Mesenchymal stem cell (in vitro differentiated cells and primary cell): ENCODE measurements around the gene APOA5.
A peak's percentile ranks its signal among the peaks of the same experiment; 100 is the strongest.

Experiments used
- DNase-seq: peaks from one replicate; pipeline ENCODE4 v3.0.0-alpha.2; 2013
- H2AFZ ChIP-seq: one replicate; pipeline ENCODE4 v1.6.1; 2013; ENCODE audit warnings: low read depth, mild to moderate bottlenecking, control low read depth, inconsistent platforms, low read length, moderate library complexity
- H2AK5ac ChIP-seq: 2 replicates; pipeline ENCODE4 v1.6.1; 2013; ENCODE audit warnings: low read length, moderate library complexity, mild to moderate bottlenecking, inconsistent platforms; ENCODE audit not compliant: severe bottlenecking
- H2BK120ac ChIP-seq: one replicate; pipeline ENCODE4 v1.6.1; 2013; ENCODE audit warnings: low read depth, mild to moderate bottlenecking, inconsistent platforms, low read length, moderate library complexity
- H2BK12ac ChIP-seq, 2 experiments: one replicate each; pipeline ENCODE4 v1.6.1; 2013; ENCODE audit warnings: inconsistent platforms in 2 of 2, low read length in 2 of 2, mild to moderate bottlenecking in 2 of 2, moderate library complexity in 2 of 2, control low read depth in 1 of 2
- H2BK15ac ChIP-seq: one replicate; pipeline ENCODE4 v1.6.1; 2013; ENCODE audit warnings: mild to moderate bottlenecking, low read depth, inconsistent platforms; ENCODE audit not compliant: poor library complexity, severe bottlenecking
- H2BK5ac ChIP-seq: 2 replicates; pipeline ENCODE4 v1.6.1; 2013; ENCODE audit warnings: low read depth, mild to moderate bottlenecking, low read length, control low read depth, inconsistent platforms; ENCODE audit not compliant: poor library complexity, severe bottlenecking
- H3K14ac ChIP-seq, 2 experiments: one replicate each; pipeline ENCODE4 v1.6.1; 2013; ENCODE audit warnings: inconsistent platforms in 2 of 2, low read length in 2 of 2, control low read depth in 1 of 2, mild to moderate bottlenecking in 1 of 2, moderate library complexity in 1 of 2
- H3K18ac ChIP-seq, 2 experiments: one replicate each; pipeline ENCODE4 v1.6.1; 2013; ENCODE audit warnings: inconsistent platforms in 2 of 2, low read length in 2 of 2, control low read depth in 1 of 2, low read depth in 1 of 2, mild to moderate bottlenecking in 1 of 2
- H3K23ac ChIP-seq, 2 experiments: one replicate each; pipeline ENCODE4 v1.6.1; 2013; ENCODE audit warnings: inconsistent platforms in 2 of 2, low read length in 2 of 2, mild to moderate bottlenecking in 2 of 2, moderate library complexity in 2 of 2, control low read depth in 1 of 2
- H3K27ac ChIP-seq: 2 replicates; pipeline ENCODE4 v1.5.1; 2013; ENCODE audit warnings: mild to moderate bottlenecking, moderate library complexity, low read length, control low read depth, inconsistent platforms; ENCODE audit not compliant: poor library complexity, severe bottlenecking
- H3K27me3 ChIP-seq, 2 experiments: 2 replicates each; pipeline versions ENCODE4 v1.6.1 to v1.7.0; 2013; ENCODE audit warnings: low read length in 2 of 2, mild to moderate bottlenecking in 2 of 2, moderate library complexity in 2 of 2, control low read depth in 1 of 2, inconsistent platforms in 1 of 2; ENCODE audit not compliant: control insufficient read depth in 1 of 2, insufficient read depth in 1 of 2
- H3K36me3 ChIP-seq, 2 experiments: 2 replicates each; pipeline versions ENCODE4 v1.6.1 to v1.7.0; 2013; ENCODE audit warnings: low read length in 2 of 2, control low read depth in 1 of 2, inconsistent platforms in 1 of 2, low read depth in 1 of 2, mild to moderate bottlenecking in 1 of 2; ENCODE audit not compliant: insufficient read depth in 2 of 2, control insufficient read depth in 1 of 2
- H3K4ac ChIP-seq, 2 experiments: one replicate each; pipeline ENCODE4 v1.6.1; 2013; ENCODE audit warnings: inconsistent platforms in 2 of 2, low read length in 2 of 2, mild to moderate bottlenecking in 2 of 2, moderate library complexity in 2 of 2, control low read depth in 1 of 2, low read depth in 1 of 2
- H3K4me1 ChIP-seq: 2 replicates; pipeline ENCODE4 v1.6.1; 2013; ENCODE audit warnings: low read depth, low read length, control low read depth; ENCODE audit not compliant: control insufficient read depth, insufficient read depth
- H3K4me2 ChIP-seq: 2 replicates; pipeline ENCODE4 v1.6.1; 2013; ENCODE audit warnings: low read length, mild to moderate bottlenecking, inconsistent platforms; ENCODE audit not compliant: poor library complexity, severe bottlenecking
- H3K4me3 ChIP-seq, 2 experiments: 2 replicates each; pipeline versions ENCODE4 v1.5.1 to v1.7.0; 2013; ENCODE audit warnings: low read length in 2 of 2, mild to moderate bottlenecking in 2 of 2, control low read depth in 1 of 2, low read depth in 1 of 2; ENCODE audit not compliant: insufficient read depth in 1 of 2
- H3K79me1 ChIP-seq: replicated peaks from 2 replicates; pipeline ENCODE4 v1.6.1; 2013; ENCODE audit warnings: mild to moderate bottlenecking, control low read depth, low read length, inconsistent platforms; ENCODE audit not compliant: poor library complexity, severe bottlenecking
- H3K9ac ChIP-seq: 2 replicates; pipeline ENCODE4 v1.7.0; 2013; ENCODE audit warnings: mild to moderate bottlenecking, low read length, moderate library complexity
- H3K9me3 ChIP-seq: 2 replicates; pipeline ENCODE4 v1.7.0; 2013; ENCODE audit warnings: mild to moderate bottlenecking, low read length; ENCODE audit not compliant: control insufficient read depth
- H4K8ac ChIP-seq: one replicate; pipeline ENCODE4 v1.6.1; 2013; ENCODE audit warnings: inconsistent platforms, mild to moderate bottlenecking, low read length, moderate library complexity
- H4K91ac ChIP-seq: one replicate; pipeline ENCODE4 v1.6.1; 2013; ENCODE audit warnings: mild to moderate bottlenecking, low read length, inconsistent platforms
- WGBS: methylation state at CpG from one replicate; pipeline ENCODE4 v1.1.7; 2013; ENCODE audit warnings: mixed read lengths; 5-methylcytosine and 5-hydroxymethylcytosine counted together

The APOA5 gene

DNA sequence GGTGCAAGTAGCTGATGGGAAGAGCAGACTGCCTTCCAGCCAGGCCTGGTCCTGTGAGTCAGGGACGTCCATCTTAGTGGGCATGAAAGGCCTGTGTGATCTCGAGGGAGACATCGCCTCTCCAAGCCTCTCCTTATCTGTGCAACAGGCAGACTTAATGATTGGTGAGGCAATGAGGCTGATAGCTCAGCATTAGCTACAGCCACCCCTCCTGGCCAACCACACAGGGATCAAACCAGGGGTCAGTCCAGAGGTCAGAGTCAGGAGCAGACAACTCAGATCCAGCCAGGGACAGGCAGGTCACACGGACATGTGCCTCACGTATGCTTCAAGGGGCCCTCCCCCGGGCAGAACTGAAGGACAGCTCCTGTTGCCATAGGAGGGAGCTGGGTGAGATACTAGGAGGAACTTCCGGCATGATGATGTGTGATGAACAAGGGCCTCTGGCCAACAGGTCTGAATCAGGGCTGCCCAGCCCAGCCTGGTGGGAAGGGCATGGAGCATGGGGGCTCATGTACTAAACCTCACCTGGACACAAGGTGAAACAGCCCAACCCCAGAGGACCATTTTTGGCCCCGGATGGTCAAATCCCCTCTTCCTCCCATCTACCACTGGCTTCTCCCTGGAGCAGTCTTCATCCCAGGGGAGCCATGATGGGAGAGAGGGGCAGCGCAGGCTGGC, 35.2 kb upstream of the APOA5 start:
- H2AK5ac ChIP-seq, result no peak overlapping the region
- H2AFZ ChIP-seq, result no peak overlapping the region
- H3K14ac ChIP-seq, result peak overlapping the region in 1 of 2 experiments; percentile 44
- no peak overlapping the region for H2BK12ac ChIP-seq
- no peaks in the 10 kb centered on the region for H3K36me3 ChIP-seq
- H4K8ac ChIP-seq, result no peak overlapping the region
- H3K4me1 ChIP-seq, result peaks cover 5% of the 10 kb centered on the region
- no peak overlapping the region for H3K27ac ChIP-seq
- no peak overlapping the region for H3K4me2 ChIP-seq
- H4K91ac ChIP-seq, result no peak overlapping the region
- H2BK120ac ChIP-seq, result no peak overlapping the region
- no peaks in the 10 kb centered on the region for H3K9me3 ChIP-seq
- peak overlapping the region in 1 of 2 experiments; percentile 18 for H3K23ac ChIP-seq
- peaks cover 0 to 18% of the 10 kb centered on the region in 2 experiments for H3K27me3 ChIP-seq
- no peak overlapping the region for H3K9ac ChIP-seq
- no peak overlapping the region for H3K4ac ChIP-seq
- WGBS, result 70% methylated on average over 8 of the region's 9 CpGs
- H2BK15ac ChIP-seq, result no peak overlapping the region
- DNase-seq, result no peak
- H3K4me3 ChIP-seq, result no peak overlapping the region
- H3K79me1 ChIP-seq, result no peaks in the 10 kb centered on the region
- peak overlapping the region in 1 of 2 experiments; percentile 14 for H3K18ac ChIP-seq
- peak overlapping the region; percentile 63 for H2BK5ac ChIP-seq

DNA sequence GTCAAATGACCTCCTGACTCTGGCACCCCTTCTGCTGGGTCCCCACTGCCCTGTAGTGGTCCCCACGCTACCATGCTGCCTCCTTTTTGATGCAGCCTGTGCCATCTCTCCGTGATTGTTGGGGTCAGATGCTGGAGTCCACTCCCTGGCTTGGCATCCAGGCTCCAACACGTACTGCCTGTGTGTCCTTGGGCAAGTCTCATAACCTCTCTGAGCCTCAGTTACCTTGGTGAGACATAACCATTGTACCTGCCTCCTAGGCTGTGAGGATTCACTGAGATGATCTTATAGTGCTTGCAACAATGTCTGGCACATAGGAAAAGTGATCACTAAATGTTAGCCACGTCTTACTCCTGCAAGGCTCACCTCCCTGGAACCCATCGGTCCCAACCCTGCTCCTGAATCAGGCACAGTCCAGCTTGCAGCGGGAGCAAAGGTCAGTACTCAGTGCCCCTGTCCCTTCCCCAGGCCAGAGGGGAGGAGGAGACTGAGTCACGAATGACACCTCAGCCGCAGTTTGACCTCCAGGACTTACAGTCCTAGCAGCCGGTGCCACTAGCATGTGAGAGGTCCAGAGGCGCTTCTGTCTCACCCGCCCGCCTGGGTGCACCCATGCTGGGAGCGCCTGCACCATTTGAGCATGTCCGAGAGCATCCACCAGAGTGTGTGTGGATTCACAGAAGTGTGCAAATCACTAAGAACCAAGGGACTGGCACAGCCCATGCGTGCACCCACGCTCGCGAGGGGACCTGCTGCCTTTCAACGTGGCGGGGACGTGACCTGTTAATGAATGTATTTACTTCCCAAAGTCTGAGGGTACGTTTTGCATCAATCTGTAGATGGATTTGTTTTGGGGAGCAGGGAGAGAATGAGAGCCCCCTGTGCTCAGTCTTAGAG, 34.4 kb upstream of the APOA5 start:
- Histone ChIP-seq H3K9ac (no peak overlapping the region), H3K27me3 (peaks cover 0 to 24% of the 10 kb centered on the region in 2 experiments)

DNA sequence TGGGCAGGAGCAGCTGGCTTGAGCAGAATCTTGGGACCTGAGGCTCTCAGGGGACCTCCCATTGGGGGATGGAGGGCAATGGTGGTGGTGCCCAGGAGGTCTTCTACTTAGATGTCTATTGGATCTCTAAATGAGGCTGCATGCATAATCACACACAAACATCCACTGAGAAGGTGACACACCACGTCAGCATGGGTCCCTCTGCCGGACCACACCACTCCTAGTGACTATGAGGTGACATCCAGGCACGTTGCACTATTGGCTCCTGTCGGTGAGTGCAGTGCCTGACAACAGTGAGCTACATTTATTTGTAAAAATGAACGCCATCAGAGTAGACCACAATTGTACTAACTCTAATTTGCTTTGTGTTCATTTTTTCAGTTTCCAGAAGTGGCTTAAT, 33.8 kb upstream of the APOA5 start:
- Histone ChIP-seq H3K4ac (no peak overlapping the region), H4K8ac (no peak overlapping the region), H2BK5ac (no peak overlapping the region), H3K23ac (no peak overlapping the region), H3K4me2 (no peak overlapping the region), H3K79me1 (no peaks in the 10 kb centered on the region), H3K9ac (no peak overlapping the region), H3K27ac (no peak overlapping the region), H3K18ac (no peak overlapping the region), H3K9me3 (no peaks in the 10 kb centered on the region), H3K14ac (no peak overlapping the region), H3K4me3 (no peak overlapping the region), H2BK15ac (no peak overlapping the region), H3K4me1 (peaks cover 7% of the 10 kb centered on the region), H2AK5ac (no peak overlapping the region), H3K27me3 (peaks cover 0 to 30% of the 10 kb centered on the region in 2 experiments), H3K36me3 (peaks cover 0 to 8% of the 10 kb centered on the region in 2 experiments), H4K91ac (no peak overlapping the region), H2BK120ac (no peak overlapping the region), H2AFZ (no peak overlapping the region), H2BK12ac (no peak overlapping the region)
- 72% methylated on average over 5 of the region's 5 CpGs for WGBS
- no peak for DNase-seq

More for the DNA sequence above, 34.4 kb upstream of the APOA5 start:
- 79% methylated on average over 22 of the region's 22 CpGs for WGBS
- H2BK12ac ChIP-seq, result no peak overlapping the region
- H3K14ac ChIP-seq, result peak overlapping the region in 1 of 2 experiments; percentile 44
- peaks cover 0 to 7% of the 10 kb centered on the region in 2 experiments for H3K36me3 ChIP-seq
- H3K79me1 ChIP-seq, result no peaks in the 10 kb centered on the region
- H3K27ac ChIP-seq, result no peak overlapping the region
- H2BK120ac ChIP-seq, result no peak overlapping the region
- H2AK5ac ChIP-seq, result no peak overlapping the region
- H4K91ac ChIP-seq, result no peak overlapping the region
- H3K18ac ChIP-seq, result peak overlapping the region in 1 of 2 experiments; percentile 14
- no peak overlapping the region for H3K4me2 ChIP-seq
- H3K4ac ChIP-seq, result no peak overlapping the region
- H2BK15ac ChIP-seq, result no peak overlapping the region
- peaks cover 7% of the 10 kb centered on the region for H3K4me1 ChIP-seq
- H3K4me3 ChIP-seq, result no peak overlapping the region
- no peak overlapping the region for H4K8ac ChIP-seq
- no peak overlapping the region for H3K23ac ChIP-seq
- no peak overlapping the region for H2BK5ac ChIP-seq
- H2AFZ ChIP-seq, result no peak overlapping the region
- H3K9me3 ChIP-seq, result no peaks in the 10 kb centered on the region
- no peak for DNase-seq
